RWPE1 (cell line): ENCODE measurements around the gene SLC12A3.
A peak's percentile ranks its signal among the peaks of the same experiment; 100 is the strongest.

ENCODE experiments used
- CTCF ChIA-PET: fragments of 350-600 bp; sonication (Branson Sonifier 250); formaldehyde crosslinking; extraction: SDS; loops from one replicate; lab custom pipeline; 2021; lab: Yijun Ruan, JAX
- POLR2A ChIA-PET: fragments of 400-600 bp; formaldehyde crosslinking; extraction: SDS; loops from one replicate; lab custom pipeline; 2020; ENCODE audit warnings: antibody characterized with exemption; ENCODE audit not compliant: low non-redundant PET; lab: Yijun Ruan, JAX
- DNase-seq: peaks from one replicate; pipeline ENCODE4 v3.0.0; 2012; ENCODE audit warnings: low spot score
- H3K27ac ChIP-seq: fragments of 450-650 bp; 2 replicates; pipeline ENCODE4 v1.5.1; 2017
- CTCF ChIP-seq: fragments of 450-650 bp; conservative IDR thresholded peaks from 2 replicates; pipeline ENCODE4 v1.5.1; 2017; ENCODE audit warnings: low read depth, mild to moderate bottlenecking

Gene SLC12A3

GRCh38 chr16:56935201-56935600, 70.2 kb downstream of the SLC12A3 start:
- ChIA-PET CTCF (interaction anchor here (0.6 kb wide), 1 partner anchor 43 kb away, joined by 3 read pairs; no protein-coding TSS in a partner anchor), POLR2A (no interaction called here)
- no peak overlapping the region for H3K27ac ChIP-seq
- no peak for DNase-seq
- no peak for TF ChIP-seq CTCF

GRCh38 chr16:56936491-56936890, 71.5 kb downstream of the SLC12A3 start:
- DNase-seq = no peak
- CTCF ChIA-PET = interaction anchor here (0.6 kb wide), 2 partner anchors 28 to 174 kb away, joined by 3 to 4 read pairs; no protein-coding TSS in a partner anchor
- H3K27ac ChIP-seq = no peak overlapping the region
- no peak for TF ChIP-seq CTCF
- POLR2A ChIA-PET = no interaction called here

GRCh38 chr16:56936950-56937349, 71.9 kb downstream of the SLC12A3 start:
- POLR2A ChIA-PET = no interaction called here
- H3K27ac ChIP-seq = no peak overlapping the region
- no peak for TF ChIP-seq CTCF
- CTCF ChIA-PET = no interaction called here
- DNase-seq = no peak

GRCh38 chr16:56938664-56939513, 73.9 kb downstream of the SLC12A3 start:
- ChIA-PET POLR2A (interaction anchor here (0.7 to 1.0 kb wide), 2 partner anchors 50 to 78 kb away, joined by 3 to 6 read pairs; no protein-coding TSS in a partner anchor), CTCF (no interaction called here)
- TF ChIP-seq CTCF = no peak
- DNase-seq = no peak
- H3K27ac ChIP-seq = peak overlapping the region; percentile 26; the same call in 1 of the 2 replicates

GRCh38 chr16:56939801-56940200, 74.8 kb downstream of the SLC12A3 start:
- CTCF ChIA-PET = no interaction called here
- POLR2A ChIA-PET = no interaction called here
- no peak for TF ChIP-seq CTCF
- no peak for DNase-seq
- H3K27ac ChIP-seq = no peak overlapping the region

GRCh38 chr16:56941092-56941491, 76.1 kb downstream of the SLC12A3 start:
- ChIA-PET POLR2A (no interaction called here), CTCF (no interaction called here)
- H3K27ac ChIP-seq = no peak overlapping the region
- no peak for TF ChIP-seq CTCF
- DNase-seq = no peak
